ENCODE results near the gene ARHGAP24. TPM values are rescaled to one million over a fixed set of nuclear protein-coding genes. Genes with fewer than 3 reads are reported as not detected.

The ARHGAP24 gene
- total RNA-seq, 4 donors from 2014 or later = 3.6 to 35.3 (median 7.2) TPM

GRCh38 chr4:85873566-85873965, 398.6 kb downstream of the ARHGAP24 start:
- Histone ChIP-seq H3K27ac (no peak overlapping the region), H3K9me3 (no peaks in the 10 kb centered on the region), H3K4me1 (no peaks in the 10 kb centered on the region), H3K4me3 (no peak overlapping the region), H3K27me3 (no peaks in the 10 kb centered on the region), H3K36me3 (no peaks in the 10 kb centered on the region)
- 89 to 94% methylated on average over 1 of the region's 1 CpG for WGBS, 2 donors
- intact Hi-C loops (cut with DNase I) = no loop called here
- no peak for TF ChIP-seq CTCF (IDR thresholded peaks at IDR 0.05)
- TF ChIP-seq POLR2A (IDR thresholded peaks at IDR 0.05) = no peak
- DNase-seq = no peak

- TF ChIP-seq CTCF (IDR thresholded peaks at IDR 0.05) = no peak
- no peak for TF ChIP-seq POLR2A (IDR thresholded peaks at IDR 0.05)
- H3K27me3 ChIP-seq = no peaks in the 10 kb centered on the region
- no peaks in the 10 kb centered on the region for H3K9me3 ChIP-seq
- H3K36me3 ChIP-seq = no peaks in the 10 kb centered on the region
- H3K27ac ChIP-seq = no peak overlapping the region
- no peaks in the 10 kb centered on the region for H3K4me1 ChIP-seq
- no peak overlapping the region for H3K4me3 ChIP-seq
- intact Hi-C loops (cut with DNase I) = no loop called here
- WGBS, 2 donors = 100% methylated on average over 3 of the region's 3 CpGs
- no peak for DNase-seq
Measured at GRCh38 chr4:85879518-85879917, 404.6 kb downstream of the ARHGAP24 start.

- DNase-seq = no peak
- H3K36me3 ChIP-seq = no peaks in the 10 kb centered on the region
- no peak overlapping the region for H3K4me3 ChIP-seq
- WGBS, 2 donors = 100% methylated on average over 1 of the region's 1 CpG
- no peaks in the 10 kb centered on the region for H3K27me3 ChIP-seq
- no peaks in the 10 kb centered on the region for H3K4me1 ChIP-seq
- H3K27ac ChIP-seq = no peak overlapping the region
- TF ChIP-seq POLR2A (IDR thresholded peaks at IDR 0.05) (no peak), CTCF (IDR thresholded peaks at IDR 0.05) (no peak)
- no peaks in the 10 kb centered on the region for H3K9me3 ChIP-seq
- intact Hi-C loops (cut with DNase I) = no loop called here
Measured at GRCh38 chr4:85883180-85883579, 408.2 kb downstream of the ARHGAP24 start.

GRCh38 chr4:85884251-85884650, 409.3 kb downstream of the ARHGAP24 start:
- 52 to 67% methylated on average over 2 of the region's 2 CpGs for WGBS, 2 donors

GRCh38 chr4:85886665-85887064, 411.7 kb downstream of the ARHGAP24 start:
- H3K9me3 ChIP-seq = no peaks in the 10 kb centered on the region
- no peak overlapping the region for H3K4me3 ChIP-seq
- no peaks in the 10 kb centered on the region for H3K4me1 ChIP-seq
- H3K36me3 ChIP-seq = no peaks in the 10 kb centered on the region
- H3K27me3 ChIP-seq = no peaks in the 10 kb centered on the region
- no peak overlapping the region for H3K27ac ChIP-seq
- intact Hi-C loops (cut with DNase I) = no loop called here
- DNase-seq = no peak
- no peak for TF ChIP-seq CTCF (IDR thresholded peaks at IDR 0.05)
- TF ChIP-seq POLR2A (IDR thresholded peaks at IDR 0.05) = no peak
- 85 to 90% methylated on average over 1 of the region's 1 CpG for WGBS, 2 donors

More at GRCh38 chr4:85884251-85884650, 409.3 kb downstream of the ARHGAP24 start:
- Histone ChIP-seq H3K36me3 (no peaks in the 10 kb centered on the region), H3K9me3 (no peaks in the 10 kb centered on the region), H3K27ac (no peak overlapping the region), H3K4me3 (no peak overlapping the region), H3K4me1 (no peaks in the 10 kb centered on the region), H3K27me3 (no peaks in the 10 kb centered on the region)
- intact Hi-C loops (cut with DNase I) = no loop called here
- DNase-seq = no peak
- TF ChIP-seq CTCF (IDR thresholded peaks at IDR 0.05) (no peak), POLR2A (IDR thresholded peaks at IDR 0.05) (no peak)

Measured in esophagus squamous epithelium (tissue), 5 donors.